H1 (cell line): ENCODE results near the gene LHFPL3. TPM values are rescaled to one million over a fixed set of nuclear protein-coding genes. Genes with fewer than 3 reads are reported as not detected.
A peak's percentile ranks its signal among the peaks of the same experiment; 100 is the strongest.

Source experiments
- CTCF ChIA-PET: fragments of 300-600 bp; sonication (Branson Sonifier 250); formaldehyde crosslinking; loops from one replicate; lab custom pipeline; 2021; ENCODE audit not compliant: partially characterized antibody; lab: Charles Lee
- POLR2A ChIA-PET: fragments of 300-600 bp; sonication (Branson Sonifier 250); formaldehyde crosslinking; loops from one replicate; lab custom pipeline; 2021; ENCODE audit warnings: inconsistent platforms; ENCODE audit not compliant: partially characterized antibody; lab: Charles Lee
- DNase-seq, 2 experiments: peaks; one replicate each; pipeline versions ENCODE4 v3.0.0 to v3.0.0-alpha.2; 2010 to 2022; ENCODE audit warnings: low spot score in 2 of 2, low read depth in 1 of 2, mixed read lengths in 1 of 2
- FAIRE-seq: peaks from 2 replicates; lab custom pipeline; 2011; peaks lifted over from hg19 to GRCh38; lab: Jason Lieb, UNC
- H2AFZ ChIP-seq: 2 replicates; pipeline ENCODE4 v1.8.1; 2012; ENCODE audit warnings: low read length, inconsistent platforms
- H2AK5ac ChIP-seq: 2 replicates; pipeline ENCODE4 v1.6.1; 2013; ENCODE audit warnings: low read depth, low read length
- H2BK120ac ChIP-seq: replicated peaks from 2 replicates; pipeline ENCODE3; 2013; ENCODE audit warnings: low read depth, low read length, inconsistent platforms
- H2BK12ac ChIP-seq: 2 replicates; pipeline ENCODE4 v1.6.1; 2013; ENCODE audit warnings: low read depth, low read length
- H2BK15ac ChIP-seq: 2 replicates; pipeline ENCODE4 v1.6.1; 2013; ENCODE audit warnings: low read length
- H2BK20ac ChIP-seq: 2 replicates; pipeline ENCODE4 v1.6.1; 2013; ENCODE audit warnings: low read length
- H2BK5ac ChIP-seq: 2 replicates; pipeline ENCODE4 v1.6.1; 2013; ENCODE audit warnings: low read depth, low read length
- H3K14ac ChIP-seq: 2 replicates; pipeline ENCODE4 v1.6.1; 2013; ENCODE audit warnings: inconsistent platforms; ENCODE audit not compliant: insufficient read length
- H3K18ac ChIP-seq: 2 replicates; pipeline ENCODE4 v1.6.1; 2013; ENCODE audit warnings: low read length; ENCODE audit errors: extremely low read depth
- H3K23ac ChIP-seq: 2 replicates; pipeline ENCODE4 v1.6.1; 2013; ENCODE audit warnings: inconsistent platforms; ENCODE audit not compliant: insufficient read length
- H3K23me2 ChIP-seq: 2 replicates; pipeline ENCODE4 v1.6.1; 2013; ENCODE audit warnings: low read depth, low read length
- H3K27ac ChIP-seq: 2 replicates; pipeline ENCODE4 v1.6.1; 2011; ENCODE audit warnings: low read depth, low read length, inconsistent platforms
- H3K27me3 ChIP-seq, 4 experiments: replicated peaks in 1 of 4; 1 replicate in 1 of 4; 2 replicates in 3 of 4; pipeline versions ENCODE4 v1.6.1 to v1.8.1; 2011 to 2013; ENCODE audit warnings: low read length in 3 of 4, mild to moderate bottlenecking in 3 of 4, inconsistent platforms in 2 of 4, mixed read lengths in 2 of 4, moderate library complexity in 1 of 4; ENCODE audit not compliant: control insufficient read depth in 3 of 4, insufficient read depth in 3 of 4; ENCODE audit errors: extremely low read depth in 1 of 4
- H3K36me3 ChIP-seq, 4 experiments: 2 replicates each; pipeline versions ENCODE4 v1.6.1 to v1.8.1; 2011 to 2013; ENCODE audit warnings: mild to moderate bottlenecking in 4 of 4, low read length in 3 of 4, moderate library complexity in 2 of 4, control low read depth in 1 of 4, inconsistent platforms in 1 of 4; ENCODE audit not compliant: insufficient read depth in 4 of 4, control insufficient read depth in 2 of 4
- H3K4ac ChIP-seq: replicated peaks from 2 replicates; pipeline ENCODE3; 2013; ENCODE audit warnings: low read length, low read depth, mixed read lengths, inconsistent platforms; ENCODE audit not compliant: insufficient read length
- H3K4me1 ChIP-seq, 4 experiments: replicated peaks in 1 of 4; 1 replicate in 1 of 4; 2 replicates in 3 of 4; pipeline versions ENCODE4 v1.6.1 to v1.8.1; 2011 to 2013; ENCODE audit warnings: low read length in 3 of 4, inconsistent platforms in 2 of 4, mixed read lengths in 1 of 4; ENCODE audit not compliant: insufficient read depth in 4 of 4, control insufficient read depth in 3 of 4
- H3K4me2 ChIP-seq, 2 experiments: 2 replicates each; pipeline versions ENCODE4 v1.6.1 to v1.8.1; 2011 to 2013; ENCODE audit warnings: low read depth in 2 of 2, low read length in 2 of 2, control low read depth in 1 of 2, inconsistent platforms in 1 of 2, mild to moderate bottlenecking in 1 of 2; ENCODE audit not compliant: insufficient read depth in 1 of 2
- H3K4me3 ChIP-seq, 4 experiments: fragments of 200-600, 300-600 bp in 1 of 4; sonication (generic), shearing (Covaris generic), sonication (Bioruptor Twin) in 1 of 4; 2 replicates each; pipeline versions ENCODE4 v1.5.1 to v1.8.1; 2011 to 2016; ENCODE audit warnings: low read length in 4 of 4, low read depth in 3 of 4, control low read depth in 2 of 4, inconsistent platforms in 2 of 4, mild to moderate bottlenecking in 2 of 4, mixed read lengths in 1 of 4, moderate library complexity in 1 of 4; ENCODE audit not compliant: insufficient read depth in 2 of 4; ENCODE audit errors: extremely low read depth in 1 of 4
- H3K56ac ChIP-seq: replicated peaks from 2 replicates; pipeline ENCODE3; 2013; ENCODE audit warnings: low read depth, mild to moderate bottlenecking, mixed read lengths, low read length, inconsistent platforms; ENCODE audit not compliant: insufficient read length
- H3K79me1 ChIP-seq: 2 replicates; pipeline ENCODE4 v1.6.1; 2013; ENCODE audit warnings: low read depth, low read length, control low read depth
- H3K79me2 ChIP-seq, 2 experiments: 2 replicates each; pipeline versions ENCODE4 v1.6.1 to v1.8.1; 2012 to 2013; ENCODE audit warnings: low read length in 2 of 2, mild to moderate bottlenecking in 2 of 2, inconsistent platforms in 1 of 2; ENCODE audit not compliant: insufficient read depth in 2 of 2, control insufficient read depth in 1 of 2
- H3K9ac ChIP-seq, 4 experiments: replicated peaks in 1 of 4; 1 replicate in 1 of 4; 2 replicates in 3 of 4; pipeline versions ENCODE4 v1.6.1 to v1.8.1; 2011 to 2013; ENCODE audit warnings: low read depth in 3 of 4, low read length in 3 of 4, control low read depth in 2 of 4, mild to moderate bottlenecking in 2 of 4, moderate library complexity in 2 of 4, inconsistent platforms in 1 of 4; ENCODE audit errors: extremely low read depth in 1 of 4
- H3K9me3 ChIP-seq, 2 experiments: 2 replicates each; pipeline versions ENCODE4 v1.6.1 to v1.8.1; 2012 to 2013; ENCODE audit warnings: mild to moderate bottlenecking in 2 of 2, moderate library complexity in 2 of 2, control low read depth in 1 of 2, inconsistent platforms in 1 of 2, low read depth in 1 of 2, low read length in 1 of 2, mixed read lengths in 1 of 2; ENCODE audit not compliant: insufficient read depth in 2 of 2
- H4K20me1 ChIP-seq, 2 experiments: replicated peaks in 1 of 2; 2 replicates each; pipeline versions ENCODE3 to v1.8.1; 2011 to 2013; ENCODE audit warnings: inconsistent platforms in 2 of 2, low read length in 2 of 2, mild to moderate bottlenecking in 1 of 2; ENCODE audit not compliant: insufficient read depth in 2 of 2, control insufficient read depth in 1 of 2
- H4K5ac ChIP-seq: 2 replicates; pipeline ENCODE4 v1.6.1; 2013; ENCODE audit warnings: low read length, low read depth, mixed read lengths, inconsistent platforms; ENCODE audit not compliant: insufficient read length
- H4K8ac ChIP-seq: 2 replicates; pipeline ENCODE4 v1.8.0; 2013; ENCODE audit warnings: mild to moderate bottlenecking, moderate library complexity, low read length, inconsistent platforms; ENCODE audit not compliant: insufficient read depth; ENCODE audit errors: extremely low read depth
- H4K91ac ChIP-seq: replicated peaks from 2 replicates; pipeline ENCODE3; 2013; ENCODE audit warnings: low read length, mixed read lengths, inconsistent platforms; ENCODE audit not compliant: insufficient read length
- KDM5A ChIP-seq: fragments of 200-600 bp; IDR thresholded peaks from 2 replicates; pipeline ENCODE4 v1.7.1; 2012; ENCODE audit warnings: mild to moderate bottlenecking, low read length, inconsistent platforms, mixed read lengths
- RAD21 ChIP-seq, 2 experiments: IDR thresholded peaks in 1 of 2; conservative IDR thresholded peaks in 1 of 2; 2 replicates each; pipeline ENCODE4 v1.6.1; 2011; ENCODE audit warnings: low read depth in 2 of 2, low read length in 2 of 2, improper control_type of control experiment in 1 of 2, inconsistent platforms in 1 of 2, mild to moderate bottlenecking in 1 of 2, moderate library complexity in 1 of 2
- WGBS, 2 experiments: shearing (Covaris generic) in 1 of 2; methylation state at CpG; one replicate each; pipeline versions ENCODE4 v1.1.6 to v1.1.7; 2013 to 2015; ENCODE audit warnings: low lambda C conversion rate in 2 of 2, mixed read lengths in 2 of 2, inconsistent platforms in 1 of 2, low coverage in 1 of 2, missing lambda C conversion rate in 1 of 2; ENCODE audit not compliant: insufficient replicate concordance in 2 of 2, insufficient coverage in 1 of 2, insufficient read length in 1 of 2; ENCODE audit errors: extremely low coverage in 1 of 2, missing lambda C conversion rate in 1 of 2; 5-methylcytosine and 5-hydroxymethylcytosine counted together
- polyA plus RNA-seq, 7 experiments: library from polyadenylated mRNA; depleted of rRNA in 3 of 7; stranded (reverse) in 5 of 7; unstranded in 2 of 7; fragments of >200 nt in 5 of 7; fragments of 200-250 nt in 2 of 7; gene quantifications; 1 replicate in 5 of 7; 2 replicates in 1 of 7; 4 replicates in 1 of 7; pipeline versions ENCODE4 v1.2.1 to v1.2.3, GENCODE V29; 2011 to 2013; ENCODE audit warnings: missing spikeins in 2 of 7, mixed read lengths in 2 of 7
- total RNA-seq: library from RNA; stranded (reverse); fragmentation: NEBNext Ultra II Directional; extraction: Animal tissue kit (Norgen Biotek cat#: 25700); gene quantifications from 2 replicates; pipeline ENCODE4 v1.2.1, GENCODE V29; 2021
- TF ChIP-seq, protein P1 (sequence below), 3 experiments: IDR thresholded peaks; 1 replicate in 2 of 3; 2 replicates in 1 of 3; pipeline versions ENCODE4 v1.5.1 to v1.6.1; 2011; ENCODE audit warnings: low read length in 3 of 3, mild to moderate bottlenecking in 3 of 3, inconsistent platforms in 2 of 3, low read depth in 1 of 3, moderate library complexity in 1 of 3; ENCODE audit not compliant: insufficient read depth in 1 of 3; ENCODE audit errors: control extremely low read depth in 1 of 3

LHFPL3 gene
- total and polyA plus RNA-seq, 2 of the 8 experiments (the other 6 are each of a cell fraction or from before 2014, with no cell fraction given) = 0.24 to 0.50 TPM

DNA sequence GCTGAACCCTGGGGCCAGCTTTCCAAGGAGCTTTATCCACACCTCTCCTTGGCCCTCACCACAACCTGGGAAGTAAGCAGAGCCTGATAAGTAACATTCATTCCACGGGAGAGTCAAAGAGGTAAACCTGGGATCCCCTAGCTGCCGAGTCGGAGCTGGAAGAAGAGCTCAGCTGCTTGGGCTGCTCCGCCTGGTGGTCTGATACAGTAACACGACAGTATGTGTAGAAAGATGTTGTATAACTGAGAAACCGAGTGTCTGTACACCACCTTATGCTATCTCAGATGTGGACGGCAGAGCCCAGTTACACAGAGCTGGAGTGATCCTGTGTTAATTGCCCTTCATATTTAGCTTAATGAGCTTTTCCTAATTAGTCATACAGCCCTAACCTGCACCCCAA lies 534.3 kb downstream of the LHFPL3 start:
- no peak overlapping the region for H2BK120ac ChIP-seq
- TF ChIP-seq KDM5A (no peak), RAD21 (IDR thresholded peaks at IDR 0.05 in 1 of 2, conservative IDR thresholded peaks at IDR 0.05 in 1 of 2; ENCODE audit: low read depth in 2 of 2, low read length in 2 of 2) (peak; percentile 50 to 69)
- TF ChIP-seq, protein P1, sequence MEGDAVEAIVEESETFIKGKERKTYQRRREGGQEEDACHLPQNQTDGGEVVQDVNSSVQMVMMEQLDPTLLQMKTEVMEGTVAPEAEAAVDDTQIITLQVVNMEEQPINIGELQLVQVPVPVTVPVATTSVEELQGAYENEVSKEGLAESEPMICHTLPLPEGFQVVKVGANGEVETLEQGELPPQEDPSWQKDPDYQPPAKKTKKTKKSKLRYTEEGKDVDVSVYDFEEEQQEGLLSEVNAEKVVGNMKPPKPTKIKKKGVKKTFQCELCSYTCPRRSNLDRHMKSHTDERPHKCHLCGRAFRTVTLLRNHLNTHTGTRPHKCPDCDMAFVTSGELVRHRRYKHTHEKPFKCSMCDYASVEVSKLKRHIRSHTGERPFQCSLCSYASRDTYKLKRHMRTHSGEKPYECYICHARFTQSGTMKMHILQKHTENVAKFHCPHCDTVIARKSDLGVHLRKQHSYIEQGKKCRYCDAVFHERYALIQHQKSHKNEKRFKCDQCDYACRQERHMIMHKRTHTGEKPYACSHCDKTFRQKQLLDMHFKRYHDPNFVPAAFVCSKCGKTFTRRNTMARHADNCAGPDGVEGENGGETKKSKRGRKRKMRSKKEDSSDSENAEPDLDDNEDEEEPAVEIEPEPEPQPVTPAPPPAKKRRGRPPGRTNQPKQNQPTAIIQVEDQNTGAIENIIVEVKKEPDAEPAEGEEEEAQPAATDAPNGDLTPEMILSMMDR (IDR thresholded peaks at IDR 0.05; ENCODE audit: control extremely low read depth in 1 of 3, insufficient read depth in 1 of 3, low read depth in 1 of 3, low read length in 3 of 3) = peak; percentile 52 to 73 (median 73)
- no peak for FAIRE-seq

More for the DNA sequence above, 534.3 kb downstream of the LHFPL3 start:
- H3K27me3 ChIP-seq = no peaks in the 10 kb centered on the region; a peak in 2 of 7 replicates
- peak in 1 of 2 experiments; percentile 60 for DNase-seq
- H3K9me3 ChIP-seq = peaks cover 14 to 16% of the 10 kb centered on the region in 2 experiments
- H2BK20ac ChIP-seq = no peak overlapping the region
- H3K4me1 ChIP-seq = no peaks in the 10 kb centered on the region
- H3K4ac ChIP-seq = no peak overlapping the region
- POLR2A ChIA-PET = no interaction called here
- no peak overlapping the region for H3K56ac ChIP-seq
- no peaks in the 10 kb centered on the region for H3K23me2 ChIP-seq
- H3K4me3 ChIP-seq = no peak overlapping the region
- H4K91ac ChIP-seq = no peak overlapping the region
- CTCF ChIA-PET = interaction anchor here (0.6 to 5.6 kb wide), 35 partner anchors 8 to 1356 kb away, joined by 3 to 66 read pairs (median 5); no protein-coding TSS in a partner anchor
- H4K8ac ChIP-seq = no peak overlapping the region
- no peak overlapping the region for H3K9ac ChIP-seq
- H3K14ac ChIP-seq = no peak overlapping the region
- no peak overlapping the region for H2BK15ac ChIP-seq
- no peak overlapping the region for H3K18ac ChIP-seq
- no peak overlapping the region for H2AFZ ChIP-seq
- no peak overlapping the region for H3K23ac ChIP-seq
- H3K79me2 ChIP-seq = no peaks in the 10 kb centered on the region
- no peak overlapping the region for H2BK5ac ChIP-seq
- H2AK5ac ChIP-seq = no peak overlapping the region
- 58% methylated on average over 7 of the region's 7 CpGs; no CpG with 5 or more reads in 1 of the 2 experiments for WGBS, 2 experiments
- no peak overlapping the region for H4K5ac ChIP-seq
- H3K79me1 ChIP-seq = no peaks in the 10 kb centered on the region
- no peak overlapping the region for H2BK12ac ChIP-seq
- no peak overlapping the region for H3K4me2 ChIP-seq
- H4K20me1 ChIP-seq = no peaks in the 10 kb centered on the region
- no peak overlapping the region for H3K27ac ChIP-seq
- no peaks in the 10 kb centered on the region for H3K36me3 ChIP-seq
